HL-60/S4 treated with retinoic acid at 250 ng/mL for 4 days and 3 days (cell line): ENCODE data around the gene PPP2R2D.
"Not testable (repeated sequence)": the region's sequence is repeated elsewhere in the genome, so short reads cannot be mapped to it uniquely, and the experiment has no call there.

Experiments used
- in situ Hi-C: fragments of 300-500 bp; cut with MboI; formaldehyde crosslinking; loops from 2 replicates; pipeline ENCODE4 v1.7.0; 2022; ENCODE audit warnings: low sequenced_read_pairs

Gene PPP2R2D

GRCh38 chr10:131905603-131906268 is 4.9 kb downstream of the PPP2R2D start:
- in situ Hi-C loops: no loop called here

GRCh38 chr10:131906269-131906639 is 5.4 kb downstream of the PPP2R2D start:
- in situ Hi-C loops: no loop called here

GRCh38 chr10:131907679-131908078 is 6.9 kb downstream of the PPP2R2D start:
- in situ Hi-C loops: no loop called here

DNA sequence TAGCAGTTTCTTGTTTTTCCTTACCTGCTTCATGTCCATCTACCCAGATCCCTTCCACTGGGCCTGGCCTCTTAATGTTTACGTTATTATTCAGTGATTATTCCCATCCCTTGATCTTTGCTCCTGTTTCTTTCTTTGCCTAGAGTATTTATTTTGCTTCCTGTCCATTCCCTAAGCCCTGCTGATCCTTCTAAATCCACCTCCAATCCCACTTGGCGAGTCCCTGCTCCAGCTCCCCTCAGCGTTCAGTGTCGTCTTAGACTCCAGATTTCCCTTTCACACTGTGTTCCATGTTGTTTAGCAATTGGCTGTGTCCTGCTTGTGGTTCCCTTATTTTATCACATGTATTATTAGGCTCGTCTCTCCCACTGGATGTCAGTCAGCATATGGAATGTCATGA is 7.3 kb downstream of the PPP2R2D start:
- in situ Hi-C loops: no loop called here

GRCh38 chr10:131909014-131909808 is 8.4 kb downstream of the PPP2R2D start:
- in situ Hi-C loops: no loop called here

- in situ Hi-C loops: no loop called here
Observed at GRCh38 chr10:131909929-131910328, 9.1 kb downstream of the PPP2R2D start.

DNA sequence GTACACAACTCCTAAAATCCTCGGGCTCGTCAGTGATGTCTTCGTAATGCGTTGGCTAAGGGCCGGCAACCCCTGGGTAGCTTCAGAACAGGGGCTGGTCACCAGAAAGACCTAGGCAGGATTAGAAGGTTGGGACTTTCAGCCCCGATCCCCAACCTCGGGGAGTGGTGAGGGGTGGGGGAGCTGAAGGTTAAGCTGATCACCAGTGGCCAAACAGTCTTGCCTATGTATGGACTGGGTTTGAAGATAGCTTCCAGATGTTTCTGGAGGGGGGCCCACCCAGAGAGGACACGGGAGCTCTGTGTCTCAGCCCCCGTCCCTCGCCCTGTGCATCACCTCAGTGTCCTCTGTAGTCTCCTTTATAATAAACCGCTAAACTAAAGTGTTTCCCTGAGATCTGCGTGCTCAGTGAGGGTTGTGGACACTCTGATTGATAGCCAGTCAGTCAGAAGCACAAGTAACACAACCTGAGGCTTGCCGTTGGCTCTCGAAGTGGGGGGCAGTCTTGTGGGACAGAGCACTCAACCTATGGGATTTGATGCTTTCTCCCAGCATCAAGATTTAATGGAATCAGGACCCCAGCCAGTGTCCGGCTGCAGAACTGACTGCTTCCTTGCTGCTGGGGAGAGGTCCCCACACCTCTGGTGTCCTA is 10.0 kb downstream of the PPP2R2D start:
- in situ Hi-C loops: no loop called here

DNA sequence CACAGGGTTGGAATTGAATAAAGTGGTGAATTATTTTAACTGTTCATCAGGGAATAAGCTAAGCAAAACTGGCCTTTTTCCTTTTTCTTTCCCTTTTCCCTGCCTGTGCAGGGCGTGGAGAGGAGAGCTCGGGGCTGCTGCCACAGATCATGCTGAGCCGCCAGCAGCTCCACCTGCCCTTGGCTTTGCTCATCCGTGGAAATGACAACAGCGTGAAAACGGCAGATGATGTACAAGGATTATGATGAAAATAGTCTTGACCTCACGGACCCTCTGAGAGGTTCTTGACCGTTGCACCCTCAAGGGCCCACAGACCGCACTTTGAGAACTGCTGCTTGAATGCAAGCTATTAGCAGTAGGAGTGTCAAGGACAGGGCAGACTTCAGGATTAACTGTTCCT is 10.6 kb downstream of the PPP2R2D start:
- in situ Hi-C loops: no loop called here

- in situ Hi-C loops: no loop called here
Observed at GRCh38 chr10:131912620-131913019, 11.8 kb downstream of the PPP2R2D start.

DNA sequence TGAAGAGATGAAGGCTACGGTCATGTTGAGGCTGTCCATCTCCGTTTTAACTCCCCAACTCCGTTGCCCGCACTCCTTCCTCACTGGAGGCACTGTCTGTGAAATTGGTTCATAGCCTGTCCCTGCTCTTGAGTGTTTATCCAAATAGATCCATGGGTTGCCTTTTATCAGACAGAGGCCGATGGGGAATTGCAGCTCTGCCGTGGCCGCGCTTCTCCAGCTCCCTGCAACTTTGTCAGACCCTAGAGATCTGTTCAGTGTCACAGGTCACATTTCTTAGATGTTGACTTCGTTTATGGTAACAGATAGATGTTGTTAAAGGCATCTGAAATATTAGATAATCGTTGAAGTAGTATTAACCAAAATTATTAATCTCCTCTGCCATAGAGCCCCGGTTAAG is 14.7 kb downstream of the PPP2R2D start:
- in situ Hi-C loops: no loop called here

DNA sequence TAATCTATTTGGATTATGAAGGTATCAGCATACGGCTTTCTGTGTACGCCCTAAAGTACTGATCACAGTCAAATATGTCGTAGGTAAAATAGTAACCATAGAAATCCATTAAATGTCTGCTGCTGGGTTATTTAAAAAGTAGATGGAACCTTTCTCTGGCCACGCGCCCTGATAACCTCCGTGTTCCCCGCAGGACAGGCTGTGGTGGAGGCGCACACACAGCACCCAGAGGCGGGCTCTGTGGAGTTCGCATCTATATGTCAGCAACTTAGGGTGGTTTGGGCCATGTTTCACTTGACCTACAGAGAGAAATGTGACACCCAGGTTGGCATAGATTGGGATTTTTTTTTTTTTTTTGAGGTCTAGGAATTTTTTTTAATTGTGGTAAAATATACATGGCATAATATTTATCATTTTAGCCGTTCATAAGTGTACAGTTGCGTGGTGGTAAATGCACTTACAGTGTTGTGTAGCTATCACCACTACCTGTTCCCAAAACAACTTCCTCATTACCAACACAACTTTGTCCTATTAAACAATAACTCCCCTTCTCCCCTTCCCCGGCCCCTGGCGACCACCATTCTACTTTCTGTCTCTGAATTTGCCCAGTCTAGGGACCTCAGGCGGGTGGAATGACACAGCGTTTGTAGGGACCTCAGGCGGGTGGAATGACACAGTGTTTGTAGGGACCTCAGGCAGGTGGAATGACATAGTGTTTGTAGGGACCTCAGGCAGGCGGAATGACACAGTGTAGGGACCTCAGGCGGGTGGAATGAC is 15.4 kb downstream of the PPP2R2D start:
- in situ Hi-C loops: no loop called here

DNA sequence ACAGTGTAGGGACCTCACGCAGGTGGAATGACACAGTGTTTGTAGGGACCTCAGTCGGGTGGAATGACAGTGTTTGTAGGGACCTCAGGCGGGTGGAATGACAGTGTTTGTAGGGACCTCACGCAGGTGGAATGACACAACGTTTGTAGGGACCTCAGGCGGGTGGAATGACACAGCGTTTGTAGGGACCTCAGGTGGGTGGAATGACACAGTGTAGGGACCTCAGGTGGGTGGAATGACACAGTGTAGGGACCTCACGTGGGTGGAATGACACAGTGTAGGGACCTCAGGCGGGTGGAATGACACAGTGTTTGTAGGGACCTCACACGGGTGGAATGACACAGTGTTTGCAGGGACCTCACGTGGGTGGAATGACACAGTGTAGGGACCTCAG is 16.0 kb downstream of the PPP2R2D start:
- in situ Hi-C loops: not testable (repeated sequence)

DNA sequence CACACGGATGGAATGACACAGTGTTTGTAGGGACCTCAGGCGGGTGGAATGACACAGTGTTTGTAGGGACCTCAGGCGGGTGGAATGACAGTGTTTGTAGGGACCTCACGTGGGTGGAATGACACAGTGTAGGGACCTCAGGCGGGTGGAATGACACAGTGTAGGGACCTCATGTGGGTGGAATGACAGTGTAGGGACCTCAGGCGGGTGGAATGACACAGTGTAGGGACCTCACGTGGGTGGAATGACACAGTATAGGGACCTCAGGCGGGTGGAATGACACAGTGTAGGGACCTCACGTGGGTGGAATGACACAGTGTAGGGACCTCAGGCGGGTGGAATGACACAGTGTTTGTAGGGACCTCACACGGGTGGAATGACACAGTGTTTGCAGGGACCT is 16.7 kb downstream of the PPP2R2D start:
- in situ Hi-C loops: not testable (repeated sequence)

DNA sequence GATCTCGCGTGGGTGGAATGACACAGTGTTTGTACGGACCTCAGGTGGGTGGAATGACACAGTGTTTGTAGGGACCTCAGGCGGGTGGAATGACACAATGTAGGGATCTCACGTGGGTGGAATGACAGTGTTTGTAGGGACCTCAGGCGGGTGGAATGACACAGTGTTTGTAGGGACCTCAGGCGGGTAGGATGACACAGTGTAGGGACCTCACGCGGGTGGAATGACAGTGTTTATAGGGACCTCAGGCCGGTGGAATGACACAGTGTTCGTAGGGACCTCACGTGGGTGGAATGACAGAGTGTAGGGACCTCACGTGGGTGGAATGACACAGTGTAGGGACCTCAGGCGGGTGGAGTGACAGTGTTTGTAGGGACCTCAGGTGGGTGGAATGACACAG is 18.7 kb downstream of the PPP2R2D start:
- in situ Hi-C loops: not testable (repeated sequence)

DNA sequence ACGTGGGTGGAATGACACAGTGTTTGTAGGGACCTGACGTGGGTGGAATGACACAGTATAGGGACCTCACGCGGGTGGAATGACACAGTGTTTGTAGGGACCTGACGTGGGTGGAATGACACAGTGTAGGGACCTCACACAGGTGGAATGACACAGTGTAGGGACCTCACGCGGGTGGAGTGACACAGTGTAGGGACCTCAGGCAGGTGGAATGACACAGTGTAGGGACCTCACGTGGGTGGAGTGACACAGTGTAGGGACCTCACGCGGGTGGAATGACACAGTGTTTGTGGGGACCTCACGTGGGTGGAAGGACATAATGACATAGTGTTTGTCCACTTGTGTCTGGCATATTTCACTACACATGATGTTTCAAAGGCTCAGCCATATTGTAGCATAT is 19.3 kb downstream of the PPP2R2D start:
- in situ Hi-C loops: no loop called here

GRCh38 chr10:131920693-131921092 is 19.9 kb downstream of the PPP2R2D start:
- in situ Hi-C loops: no loop called here

DNA sequence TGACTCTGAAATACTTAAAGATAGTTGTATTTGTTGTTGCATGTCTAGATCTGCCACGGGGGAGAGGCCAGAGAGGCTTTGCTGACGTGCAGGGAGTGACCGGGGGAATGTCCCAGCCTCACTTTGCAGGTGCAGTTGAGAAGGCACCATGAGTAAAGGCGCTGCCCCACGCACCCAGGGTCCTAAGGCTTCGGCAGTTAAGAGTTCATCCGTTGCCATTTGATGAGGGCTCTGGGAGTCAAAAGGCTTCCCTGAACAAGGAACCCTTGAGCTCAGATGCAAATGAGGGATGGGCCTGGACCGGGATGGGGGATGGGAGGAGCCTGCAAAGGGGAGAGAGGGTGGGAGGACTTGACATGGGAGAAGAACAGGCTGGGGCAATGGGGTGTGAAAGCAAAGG is 20.4 kb downstream of the PPP2R2D start:
- in situ Hi-C loops: no loop called here

DNA sequence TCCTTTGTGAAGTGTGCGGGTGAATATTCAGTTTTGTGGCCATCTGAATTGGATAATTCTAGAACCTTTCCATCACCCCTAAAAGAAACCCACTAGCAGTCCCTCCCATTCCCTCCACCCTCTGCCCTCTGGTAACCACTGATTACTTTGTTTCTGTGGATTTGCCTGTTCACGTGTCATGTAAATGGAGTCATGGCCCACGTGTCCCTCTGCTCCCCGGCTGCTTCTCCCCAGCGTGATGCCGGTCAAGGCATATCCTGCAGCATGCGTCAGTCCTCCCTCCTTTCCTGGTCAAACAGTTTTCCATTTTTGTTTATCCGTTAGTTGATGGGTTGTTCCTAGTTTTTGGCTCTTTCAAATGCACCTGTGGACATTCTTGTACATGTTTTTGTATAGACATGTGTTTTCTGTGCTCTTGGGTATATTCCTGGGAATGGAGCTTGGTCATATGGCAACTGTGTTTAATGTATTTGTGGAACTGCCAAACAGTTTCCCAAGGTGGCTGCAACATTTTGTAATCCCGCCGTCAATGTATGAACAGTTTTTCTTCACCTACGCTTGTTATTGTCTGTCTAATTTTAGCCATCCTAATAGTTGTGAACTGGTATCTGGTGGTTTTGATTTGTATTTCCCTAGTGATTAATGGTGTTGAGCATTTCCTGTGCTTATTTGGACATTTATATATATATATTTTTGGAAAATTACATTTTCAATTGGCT is 22.4 kb downstream of the PPP2R2D start:
- in situ Hi-C loops: no loop called here

- in situ Hi-C loops: no loop called here
Observed at GRCh38 chr10:131925011-131925649, 24.3 kb downstream of the PPP2R2D start.

DNA sequence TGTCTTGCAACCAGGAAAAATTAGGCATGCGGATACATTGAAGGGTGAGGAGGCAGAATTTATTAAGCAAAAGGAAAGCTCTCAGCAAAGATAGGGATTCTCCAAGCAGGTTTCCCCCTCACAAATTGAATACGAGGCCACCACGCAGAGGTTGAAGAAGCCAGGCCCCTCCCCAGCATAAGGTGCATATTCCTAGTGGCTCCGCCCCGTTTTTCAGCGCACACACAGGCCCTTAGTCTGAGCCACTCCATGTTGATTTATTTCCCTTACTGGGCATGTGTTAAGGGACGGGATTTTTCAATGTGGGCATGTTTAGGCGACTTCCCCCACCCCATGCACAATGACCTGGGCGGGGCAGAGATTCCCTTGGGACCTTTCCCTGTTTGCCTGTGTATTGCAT is 24.9 kb downstream of the PPP2R2D start:
- in situ Hi-C loops: no loop called here
